GM10248 (cell line): ENCODE results near the gene CMTM6.
"Not testable (repeated sequence)": the region's sequence is repeated elsewhere in the genome, so short reads cannot be mapped to it uniquely, and the experiment has no call there.

Experiments used
- CTCF ChIA-PET: fragments of 300-600 bp; sonication (Branson Sonifier 250); formaldehyde crosslinking; extraction: SDS; loops from one replicate; lab custom pipeline; 2021; ENCODE audit warnings: antibody characterized with exemption; lab: Yijun Ruan, JAX
- POLR2A ChIA-PET: fragments of 350-650 bp; sonication (Branson Sonifier 250); formaldehyde crosslinking; extraction: SDS; loops from one replicate; lab custom pipeline; 2020; ENCODE audit warnings: antibody characterized with exemption; lab: Yijun Ruan, JAX
- DNase-seq: peaks from one replicate; pipeline ENCODE4 v3.0.0; 2012; ENCODE audit errors: extremely low spot score
- CTCF ChIP-seq: IDR thresholded peaks from 2 replicates; pipeline ENCODE4 v1.5.1; 2012; ENCODE audit warnings: mild to moderate bottlenecking, low read depth; ENCODE audit errors: extremely low read depth, missing control alignments, control extremely low read depth

The CMTM6 gene

GRCh38 chr3:32484436-32484835 is 18.2 kb downstream of the CMTM6 start:
- ChIA-PET CTCF (interaction anchor here (1.0 to 5.3 kb wide), 4 partner anchors 15 to 134 kb away, joined by 3 to 54 read pairs (median 3); no protein-coding TSS in a partner anchor), POLR2A (no interaction called here)
- no peak for DNase-seq
- TF ChIP-seq CTCF, result no peak

DNA sequence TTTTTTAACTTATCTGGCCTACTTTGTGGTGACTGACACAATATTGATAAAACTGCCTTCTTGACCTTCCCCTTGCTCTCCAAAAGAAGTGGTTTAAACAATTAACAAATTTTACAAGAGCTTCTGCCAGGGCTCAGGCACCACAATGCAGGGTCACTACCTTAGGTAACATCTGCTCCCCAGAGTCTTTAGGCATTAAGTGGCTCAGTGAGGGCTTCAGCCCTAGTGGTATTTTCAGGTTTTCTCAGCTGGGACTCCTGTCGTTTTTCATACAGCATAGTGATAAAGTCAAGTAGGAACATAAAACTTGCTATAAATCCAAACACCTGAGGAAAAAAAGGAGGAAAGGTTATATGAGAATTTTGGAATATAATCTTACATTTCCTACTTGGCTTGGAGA is 18.9 kb downstream of the CMTM6 start:
- POLR2A ChIA-PET, result no interaction called here
- no peak for TF ChIP-seq CTCF
- CTCF ChIA-PET, result interaction anchor here (1.0 to 5.3 kb wide), 4 partner anchors 15 to 134 kb away, joined by 3 to 54 read pairs (median 4); no protein-coding TSS in a partner anchor
- DNase-seq, result no peak

- DNase-seq, result no peak
- CTCF ChIA-PET, result interaction anchor here (1.3 to 5.3 kb wide), 4 partner anchors 9 to 16 kb away, joined by 4 to 54 read pairs (median 6); no protein-coding TSS in a partner anchor
- TF ChIP-seq CTCF, result no peak
- POLR2A ChIA-PET, result no interaction called here
Measured at GRCh38 chr3:32482693-32483092, 20.0 kb downstream of the CMTM6 start.

DNA sequence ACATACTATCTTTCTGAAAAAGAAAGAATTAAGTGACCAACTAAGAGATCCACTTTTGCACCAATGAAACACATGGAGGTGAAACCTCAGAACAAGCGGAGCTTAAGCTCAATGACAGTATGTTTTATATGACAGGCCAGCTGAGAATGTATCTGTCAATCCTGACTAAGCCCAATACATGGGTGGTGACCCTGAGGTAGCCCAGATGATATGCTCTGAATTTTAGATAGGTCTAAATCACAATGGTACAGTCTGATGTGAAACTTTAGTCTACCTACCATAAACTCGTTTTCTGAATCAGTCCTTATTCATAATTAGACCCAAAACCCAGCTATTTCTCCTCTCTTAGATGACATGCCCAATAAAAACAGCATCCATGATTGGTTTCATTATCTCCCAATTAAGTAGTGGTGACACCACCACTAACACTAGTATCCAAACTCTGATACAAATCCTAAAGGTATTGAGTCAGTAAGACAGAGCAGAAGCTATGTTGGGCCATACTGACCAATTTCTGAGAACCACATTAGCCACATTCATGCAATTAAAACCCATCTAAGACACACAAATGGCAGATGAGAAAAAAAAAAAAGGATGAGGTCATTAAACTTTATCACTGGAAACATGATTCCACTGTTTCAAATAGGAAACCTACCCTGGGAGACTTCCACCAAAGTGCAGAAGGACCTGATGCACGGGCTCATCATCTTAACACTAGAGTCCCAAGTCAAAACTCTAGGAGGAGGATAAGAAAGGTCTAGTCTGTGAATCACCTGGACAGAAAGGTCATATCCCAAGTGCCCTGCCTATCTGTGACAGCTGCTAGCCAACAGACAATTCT is 20.6 kb downstream of the CMTM6 start:
- DNase-seq, result no peak
- ChIA-PET POLR2A (no interaction called here), CTCF (interaction anchor here (1.3 to 5.3 kb wide), 4 partner anchors 8 to 16 kb away, joined by 4 to 54 read pairs (median 6); no protein-coding TSS in a partner anchor)
- TF ChIP-seq CTCF, result no peak

DNA sequence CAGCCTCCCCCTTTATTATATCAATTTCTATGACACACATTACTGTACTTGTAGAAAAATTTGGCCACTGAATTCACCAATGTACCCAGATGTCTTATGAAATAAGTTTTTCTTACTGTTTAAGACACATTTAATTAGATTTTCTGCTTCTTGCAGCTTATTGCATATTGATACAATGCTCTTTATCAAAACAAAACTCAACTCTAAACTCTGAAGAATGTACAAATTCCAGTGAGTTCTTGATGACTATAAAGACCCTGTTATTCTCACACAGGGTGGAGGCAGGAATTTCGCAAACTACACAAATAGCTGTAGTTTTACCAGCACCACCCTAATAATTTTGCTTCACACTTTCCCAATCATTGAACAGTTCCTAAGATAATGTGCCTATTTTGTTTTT is 22.0 kb downstream of the CMTM6 start:
- POLR2A ChIA-PET, result interaction anchor here (0.6 kb wide), 1 partner anchor 200 kb away, joined by 7 read pairs; no protein-coding TSS in a partner anchor
- CTCF ChIA-PET, result interaction anchor here (1.7 kb wide), 1 partner anchor 13 kb away, joined by 8 read pairs; no protein-coding TSS in a partner anchor
- no peak for DNase-seq
- no peak for TF ChIP-seq CTCF

DNA sequence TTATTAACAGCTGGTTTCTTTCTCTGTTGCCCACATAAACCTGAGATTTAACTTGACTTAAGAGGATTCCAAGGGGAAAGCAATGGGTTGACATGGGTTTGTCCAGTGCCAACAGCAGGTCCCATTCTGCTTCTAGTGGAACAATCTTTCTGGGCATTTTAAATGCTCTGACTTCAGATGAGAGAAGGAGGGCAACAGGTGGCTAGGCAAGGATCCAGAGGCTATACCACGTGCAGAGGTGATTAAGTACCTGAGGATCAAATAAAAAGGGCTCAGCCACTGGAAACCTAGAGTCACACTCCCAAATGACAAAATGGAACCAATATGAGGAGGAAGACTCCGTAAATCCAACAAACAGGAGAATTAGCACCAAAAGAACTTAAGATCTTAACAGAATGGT is 28.5 kb downstream of the CMTM6 start:
- CTCF ChIA-PET, result interaction anchor here (0.8 to 1.4 kb wide), 5 partner anchors 8 to 99 kb away, joined by 3 to 4 read pairs (median 3); no protein-coding TSS in a partner anchor
- no peak for DNase-seq
- no peak for TF ChIP-seq CTCF
- POLR2A ChIA-PET, result no interaction called here

GRCh38 chr3:32472151-32472550 is 30.5 kb downstream of the CMTM6 start:
- DNase-seq, POLR2A ChIA-PET: not testable (repeated sequence)
- CTCF ChIA-PET, result interaction anchor here (1.0 to 2.3 kb wide), 3 partner anchors 20 to 97 kb away, joined by 3 to 7 read pairs (median 4); no protein-coding TSS in a partner anchor
